Skeletal muscle tissue (tissue), 4 donors: ENCODE measurements around the gene AQP12B. TPM values are rescaled to one million over a fixed set of nuclear protein-coding genes. Genes with fewer than 3 reads are reported as not detected.
"Not testable (repeated sequence)": the region's sequence is repeated elsewhere in the genome, so short reads cannot be mapped to it uniquely, and the experiment has no call there.

Experiments used
- H3K27ac ChIP-seq: one replicate; pipeline ENCODE4 v1.7.0; 2013; ENCODE audit warnings: mild to moderate bottlenecking, low read depth, low read length, inconsistent platforms
- H3K27me3 ChIP-seq, 3 donors: one replicate each; pipeline ENCODE4 v1.7.0; 2013; ENCODE audit warnings: low read length in 3 of 3; ENCODE audit not compliant: control insufficient read depth in 3 of 3, insufficient read depth in 3 of 3
- H3K36me3 ChIP-seq, 3 donors: one replicate each; pipeline ENCODE4 v1.7.0; 2013; ENCODE audit warnings: low read length in 3 of 3; ENCODE audit not compliant: control insufficient read depth in 3 of 3, insufficient read depth in 3 of 3
- H3K4me1 ChIP-seq, 3 donors: one replicate each; pipeline ENCODE4 v1.7.0; 2013; ENCODE audit warnings: low read length in 3 of 3, mild to moderate bottlenecking in 3 of 3; ENCODE audit not compliant: control insufficient read depth in 3 of 3, insufficient read depth in 3 of 3
- H3K4me3 ChIP-seq, 3 donors: one replicate each; pipeline ENCODE4 v1.7.0; 2013; ENCODE audit warnings: low read length in 3 of 3
- H3K9ac ChIP-seq, 3 donors: one replicate each; pipeline ENCODE4 v1.7.0; 2013; ENCODE audit warnings: low read length in 3 of 3, mild to moderate bottlenecking in 3 of 3, moderate library complexity in 2 of 3, low read depth in 1 of 3
- H3K9me3 ChIP-seq, 3 donors: one replicate each; pipeline ENCODE4 v1.7.0; 2013; ENCODE audit warnings: low read length in 3 of 3; ENCODE audit not compliant: control insufficient read depth in 3 of 3
- total RNA-seq: library from RNA; depleted of rRNA; stranded (reverse); fragments of >200 nt; gene quantifications from one replicate; pipeline ENCODE4 v1.2.3, GENCODE V29; 2014
- donor health status: Osteomylitis.

AQP12B gene
- total RNA-seq, 1 donor from 2014 or later = not detected

DNA sequence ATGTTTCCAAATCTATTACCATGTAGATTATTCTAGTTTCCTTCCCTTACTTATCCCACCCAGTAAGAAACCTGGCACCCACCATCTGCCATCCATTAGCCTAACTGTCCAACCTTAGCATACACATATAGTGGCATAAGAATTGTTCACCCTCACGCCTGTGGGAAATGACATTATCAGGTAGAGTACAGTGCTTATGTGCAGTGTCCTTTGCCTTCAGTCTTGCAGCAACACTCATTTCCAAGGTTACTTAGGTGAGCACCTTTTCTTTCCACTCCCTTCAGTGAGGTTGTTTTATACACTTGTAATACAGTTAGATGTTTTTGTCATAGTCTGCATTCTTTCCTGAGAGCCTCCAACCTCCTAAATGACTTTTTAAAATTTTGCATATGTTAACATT, 18.1 kb downstream of the AQP12B start:
- Histone ChIP-seq H3K27ac (no peak overlapping the region), H3K4me1 (no peaks in the 10 kb centered on the region), H3K4me3 (no peak overlapping the region), H3K27me3 (peaks cover 0 to 10% (median 5%) of the 10 kb centered on the region in 3 donors), H3K9ac (no peak overlapping the region), H3K36me3 (no peaks in the 10 kb centered on the region), H3K9me3 (peaks cover 3 to 4% (median 3%) of the 10 kb centered on the region in 3 donors)

DNA sequence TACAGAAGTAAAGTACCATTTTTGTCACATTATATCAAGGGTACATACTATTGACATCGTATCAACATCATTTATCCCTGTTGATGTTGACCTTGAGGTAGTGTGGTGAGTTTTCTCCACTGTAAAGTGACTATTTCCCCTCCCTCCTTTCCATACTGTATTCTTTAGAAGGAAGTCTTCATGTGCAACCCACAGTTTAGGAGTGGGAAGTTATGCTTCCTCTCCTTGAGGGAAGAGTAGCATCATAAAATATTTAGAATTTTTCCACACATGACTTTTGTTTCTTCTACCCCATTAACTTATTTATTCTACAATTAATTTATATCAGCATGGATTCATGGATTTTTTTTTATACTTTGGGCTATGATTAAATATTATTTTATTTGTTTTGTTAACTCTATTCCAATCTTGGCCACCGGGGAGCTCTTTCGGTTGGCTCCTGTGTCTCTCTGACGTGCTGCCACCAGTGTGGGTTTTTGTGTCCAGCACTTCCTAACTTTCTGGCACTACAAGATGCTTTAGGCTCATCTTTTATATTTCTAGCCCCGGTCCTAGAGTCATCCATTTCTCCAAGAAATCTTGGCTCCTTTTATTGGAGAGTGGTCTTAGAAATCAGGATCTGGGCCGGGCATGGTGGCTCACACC, 19.0 kb downstream of the AQP12B start:
- H3K36me3 ChIP-seq = no peaks in the 10 kb centered on the region
- H3K4me3 ChIP-seq = no peak overlapping the region
- H3K4me1 ChIP-seq = no peaks in the 10 kb centered on the region
- H3K27ac ChIP-seq = no peak overlapping the region
- no peak overlapping the region for H3K9ac ChIP-seq
- peaks cover 3 to 12% (median 5%) of the 10 kb centered on the region in 3 donors for H3K27me3 ChIP-seq
- peaks cover 3 to 4% (median 3%) of the 10 kb centered on the region in 3 donors for H3K9me3 ChIP-seq

DNA sequence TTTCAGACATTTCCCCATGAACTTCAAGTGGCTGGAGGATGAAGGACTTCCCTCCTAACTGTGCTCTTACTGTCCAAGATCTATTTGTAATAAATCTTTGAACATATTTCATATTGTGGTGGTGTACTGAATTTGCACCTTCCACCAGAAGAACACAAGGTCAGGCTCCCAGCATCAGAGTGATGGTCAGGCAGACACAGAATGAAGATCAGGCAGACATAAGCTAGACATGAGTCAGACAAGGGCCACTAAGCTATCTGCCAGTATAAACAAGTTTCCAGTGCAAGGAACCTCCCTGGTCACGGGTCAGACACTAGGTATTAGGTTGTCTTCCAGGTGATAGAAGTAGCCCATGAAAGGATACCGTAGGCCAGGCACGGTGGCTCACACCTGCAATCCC, 20.0 kb downstream of the AQP12B start:
- H3K4me3 ChIP-seq = no peak overlapping the region
- H3K9me3 ChIP-seq = peaks cover 3 to 4% (median 3%) of the 10 kb centered on the region in 3 donors
- no peak overlapping the region for H3K27ac ChIP-seq
- no peaks in the 10 kb centered on the region for H3K4me1 ChIP-seq
- no peak overlapping the region for H3K9ac ChIP-seq
- no peaks in the 10 kb centered on the region for H3K36me3 ChIP-seq
- H3K27me3 ChIP-seq = peaks cover 3 to 14% (median 5%) of the 10 kb centered on the region in 3 donors

DNA sequence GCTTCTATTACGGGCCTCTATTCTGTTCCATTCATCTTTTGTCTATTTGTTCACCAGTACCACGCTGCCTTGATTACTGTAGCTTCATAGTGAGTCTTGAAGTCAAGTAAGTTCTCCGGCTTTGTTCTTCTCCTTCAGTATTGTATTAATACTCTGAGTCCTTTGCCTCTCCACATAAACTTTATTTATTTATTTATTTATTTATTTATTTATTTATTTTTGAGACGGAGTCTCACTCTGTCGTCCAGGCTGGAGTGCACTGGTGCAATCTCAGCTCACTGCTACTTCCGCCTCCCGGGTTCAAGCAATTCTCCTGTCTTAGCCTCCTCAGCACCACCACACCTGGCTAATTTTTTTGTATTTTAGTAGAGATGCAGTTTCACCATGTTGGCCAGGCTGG, 22.8 kb downstream of the AQP12B start:
- not testable (repeated sequence) for H3K9me3 ChIP-seq, H3K9ac ChIP-seq, H3K4me3 ChIP-seq, H3K36me3 ChIP-seq, H3K27ac ChIP-seq, H3K4me1 ChIP-seq
- H3K27me3 ChIP-seq = peaks cover 8 to 19% (median 12%) of the 10 kb centered on the region in 3 donors

DNA sequence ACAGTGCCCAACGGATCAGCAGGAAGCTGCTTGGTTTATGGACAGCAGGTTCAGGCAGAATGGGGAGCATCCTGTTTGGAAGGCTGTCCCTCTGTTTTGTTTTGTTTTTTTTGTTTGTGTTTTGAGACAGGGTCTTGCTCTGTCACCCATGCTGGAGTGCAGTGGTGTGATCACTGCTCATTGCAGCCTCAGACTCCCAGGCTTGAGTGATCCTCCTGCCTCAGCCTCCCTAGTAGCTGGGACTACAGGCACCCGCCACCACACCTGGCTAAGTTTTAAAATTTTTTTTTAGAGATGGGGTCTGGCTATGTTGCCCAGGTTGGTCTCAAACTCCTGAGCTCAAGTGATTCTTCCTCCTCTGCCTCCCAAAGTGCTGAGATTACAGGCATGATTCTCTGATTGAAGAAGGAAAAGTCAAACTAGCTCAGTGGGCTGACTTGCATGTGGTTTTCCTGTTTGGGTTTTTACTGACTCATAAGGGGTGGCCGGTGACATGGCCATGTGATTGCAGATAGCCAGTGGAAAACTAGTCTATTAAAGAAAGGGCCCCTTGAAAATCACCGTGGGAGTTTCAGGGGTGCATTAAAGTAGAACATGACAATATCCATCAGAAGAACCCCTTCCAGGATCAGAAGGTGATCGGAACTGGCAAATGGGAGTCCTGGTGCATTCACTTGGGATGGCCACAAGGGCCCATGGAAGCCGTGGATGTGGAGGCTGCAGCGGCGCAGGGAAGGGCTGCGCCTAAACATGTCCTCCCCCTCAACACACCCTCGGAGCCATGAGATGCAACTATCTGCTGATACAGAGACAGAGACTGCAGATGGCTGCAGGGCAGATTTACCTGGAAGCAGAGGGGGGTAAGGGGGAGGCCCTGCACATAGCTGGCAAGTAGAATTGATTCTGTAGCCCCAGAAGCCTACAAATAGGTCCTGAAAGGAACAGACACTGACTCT, 26.5 kb downstream of the AQP12B start:
- H3K4me3 ChIP-seq = no peak overlapping the region
- H3K27me3 ChIP-seq = peaks cover 18 to 22% (median 18%) of the 10 kb centered on the region in 3 donors
- no peaks in the 10 kb centered on the region for H3K4me1 ChIP-seq
- H3K27ac ChIP-seq = no peak overlapping the region
- peaks cover 0 to 3% (median 0%) of the 10 kb centered on the region in 3 donors for H3K9me3 ChIP-seq
- no peaks in the 10 kb centered on the region for H3K36me3 ChIP-seq
- no peak overlapping the region for H3K9ac ChIP-seq

DNA sequence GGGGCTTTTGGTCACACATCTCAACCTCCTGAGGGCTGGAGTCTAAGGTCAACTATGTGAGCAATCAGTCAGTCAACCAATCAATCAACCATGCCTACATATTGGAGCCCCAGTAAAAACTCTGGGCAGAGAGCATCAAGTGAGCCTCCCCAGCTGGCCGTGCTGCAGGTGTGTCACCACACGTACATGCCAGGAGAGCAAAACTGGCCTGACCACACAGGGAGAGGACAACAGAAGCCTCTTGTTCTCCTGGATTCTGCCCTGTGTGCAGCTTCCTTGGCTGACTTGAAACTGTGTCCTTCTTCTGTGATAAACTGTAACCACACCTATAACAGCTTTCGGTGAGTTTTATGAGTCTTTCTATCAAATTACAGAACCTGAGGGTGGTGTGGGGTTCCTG, 31.5 kb downstream of the AQP12B start:
- Histone ChIP-seq H3K4me1 (no peaks in the 10 kb centered on the region), H3K9ac (no peak overlapping the region), H3K27ac (no peak overlapping the region), H3K4me3 (no peak overlapping the region), H3K9me3 (peaks cover 0 to 4% (median 0%) of the 10 kb centered on the region in 3 donors), H3K27me3 (peaks cover 44 to 59% (median 55%) of the 10 kb centered on the region in 3 donors), H3K36me3 (no peaks in the 10 kb centered on the region)

DNA sequence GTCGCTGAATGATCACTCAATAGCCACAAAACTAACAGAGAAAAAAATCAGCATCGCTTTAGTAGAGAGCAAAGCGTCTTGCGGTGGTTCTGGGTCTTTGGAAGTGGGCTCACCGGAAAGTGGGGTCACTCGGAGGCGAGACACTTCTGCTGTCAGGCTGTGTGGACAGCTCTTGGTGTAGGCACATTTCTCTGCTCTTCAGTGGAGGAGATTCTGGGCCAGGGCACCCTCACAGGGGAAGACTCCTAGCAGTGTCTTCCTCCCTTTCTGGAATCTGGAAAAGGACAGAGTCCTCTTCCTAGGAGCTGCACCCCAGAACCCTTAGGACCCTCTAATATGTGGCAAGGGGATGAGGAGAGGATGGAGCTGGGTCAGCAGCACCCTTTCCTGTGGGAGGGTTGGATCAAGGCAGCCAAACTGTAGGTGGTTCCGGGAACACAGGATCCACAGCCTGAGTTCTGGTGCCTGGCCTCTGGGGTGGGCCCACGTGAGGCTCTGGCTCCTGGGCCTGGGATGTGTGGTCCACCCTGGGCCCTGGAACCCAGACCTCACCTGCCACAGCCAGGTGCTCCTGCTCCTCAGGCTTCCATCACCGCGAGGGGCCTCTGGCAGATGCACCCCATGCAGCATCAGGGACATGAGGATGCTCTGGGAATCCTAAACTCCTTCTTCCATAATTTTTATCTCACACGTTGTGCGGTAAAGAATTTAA, 32.3 kb downstream of the AQP12B start:
- H3K27me3 ChIP-seq = peaks cover 52 to 65% (median 61%) of the 10 kb centered on the region in 3 donors
- H3K9ac ChIP-seq = no peak overlapping the region
- no peak overlapping the region for H3K27ac ChIP-seq
- no peak overlapping the region for H3K4me3 ChIP-seq
- H3K4me1 ChIP-seq = no peaks in the 10 kb centered on the region
- H3K9me3 ChIP-seq = peaks cover 0 to 4% (median 0%) of the 10 kb centered on the region in 3 donors
- H3K36me3 ChIP-seq = no peaks in the 10 kb centered on the region

DNA sequence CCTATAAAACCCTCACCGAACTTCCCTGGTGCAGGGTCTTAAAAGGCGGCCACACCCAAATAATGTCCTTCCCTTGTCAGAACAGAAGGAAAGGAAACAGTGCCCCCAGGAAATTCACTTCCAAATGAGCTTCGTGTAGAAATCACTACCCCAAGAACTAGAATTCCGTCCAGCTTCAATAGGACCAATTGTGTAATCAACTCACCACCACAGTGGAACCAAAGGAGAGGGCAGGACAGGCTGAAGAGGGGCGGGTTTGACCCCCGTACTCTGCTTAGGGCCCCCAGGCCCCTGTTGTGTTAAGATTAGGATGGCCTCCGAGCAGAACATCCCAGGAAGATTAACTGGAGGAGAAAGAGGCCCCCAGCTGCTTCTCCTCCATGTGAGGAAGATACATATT, 33.4 kb downstream of the AQP12B start:
- H3K9ac ChIP-seq = no peak overlapping the region
- no peak overlapping the region for H3K4me3 ChIP-seq
- peaks cover 50 to 73% (median 68%) of the 10 kb centered on the region in 3 donors for H3K27me3 ChIP-seq
- no peak overlapping the region for H3K27ac ChIP-seq
- H3K9me3 ChIP-seq = peaks cover 0 to 4% (median 0%) of the 10 kb centered on the region in 3 donors
- H3K4me1 ChIP-seq = no peaks in the 10 kb centered on the region
- H3K36me3 ChIP-seq = no peaks in the 10 kb centered on the region

DNA sequence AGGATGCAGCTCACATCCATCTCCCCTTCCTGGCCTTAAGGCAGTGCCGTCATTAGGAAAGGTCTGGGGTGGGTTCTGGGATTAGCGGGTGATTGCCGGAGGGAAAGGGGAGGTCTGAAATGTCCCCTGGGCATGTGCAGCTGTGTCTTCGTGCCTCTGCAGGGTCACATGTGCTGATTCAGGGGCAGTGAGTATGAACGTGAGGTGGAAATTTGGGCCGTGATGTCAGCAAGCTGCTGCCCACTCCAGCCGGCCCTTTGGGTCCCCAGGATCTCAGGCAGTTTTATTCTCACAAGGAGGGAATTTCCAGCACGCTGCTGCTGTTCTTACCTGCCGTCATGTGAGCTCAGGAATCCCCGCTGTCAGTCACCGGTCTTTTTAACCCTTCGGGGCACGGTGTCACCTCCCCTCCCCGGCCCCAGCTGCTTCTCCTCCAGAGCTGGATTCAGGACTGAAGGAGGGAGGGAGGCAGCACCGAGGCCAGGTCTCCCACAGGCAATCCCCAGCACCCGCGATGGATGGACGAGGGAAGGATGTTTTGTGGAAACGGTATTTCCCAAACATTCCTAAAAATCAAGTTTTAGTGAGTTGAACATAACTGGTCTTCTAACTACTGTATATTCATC, 33.9 kb downstream of the AQP12B start:
- no peaks in the 10 kb centered on the region for H3K36me3 ChIP-seq
- no peaks in the 10 kb centered on the region for H3K4me1 ChIP-seq
- peaks cover 56 to 79% (median 73%) of the 10 kb centered on the region in 3 donors for H3K27me3 ChIP-seq
- peaks cover 0 to 4% (median 0%) of the 10 kb centered on the region in 3 donors for H3K9me3 ChIP-seq
- no peak overlapping the region for H3K4me3 ChIP-seq
- H3K27ac ChIP-seq = no peak overlapping the region
- H3K9ac ChIP-seq = no peak overlapping the region
